GM21423 (cell line): ENCODE results near the gene WWC1.
"Not testable (repeated sequence)": the region's sequence is repeated elsewhere in the genome, so short reads cannot be mapped to it uniquely, and the experiment has no call there.

Source experiments
- ATAC-seq: cut with Tn5 transposase; IDR thresholded peaks from one replicate; pipeline ENCODE4 v1.9.1; 2021; ENCODE audit warnings: mild to moderate bottlenecking, moderate library complexity; ENCODE audit not compliant: unreplicated experiment

Gene WWC1

GRCh38 chr5:168307925-168308584 is 16.6 kb downstream of the WWC1 start:
- ATAC-seq = no peak

- no peak for ATAC-seq
Observed at GRCh38 chr5:168308976-168309598, 17.6 kb downstream of the WWC1 start.

DNA sequence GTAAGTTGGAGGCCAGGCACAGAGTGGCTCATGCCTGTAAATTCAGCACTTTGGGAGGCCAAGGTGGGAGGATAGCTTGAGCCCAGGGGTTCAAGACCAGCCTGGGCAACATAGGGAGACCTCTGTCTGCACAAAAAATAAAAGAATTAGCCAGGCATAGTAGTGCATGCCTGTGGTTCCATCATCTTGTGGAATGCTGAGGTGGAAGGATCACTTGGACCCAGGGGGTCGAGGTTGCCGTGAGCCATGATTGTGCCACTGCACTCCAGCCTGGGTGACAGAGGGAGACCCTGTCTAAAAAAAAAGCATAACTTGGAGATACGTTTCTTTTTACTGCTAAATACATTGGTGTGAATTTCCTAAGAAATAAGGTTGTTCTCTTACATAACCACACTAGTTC is 19.1 kb downstream of the WWC1 start:
- ATAC-seq = not testable (repeated sequence)

- ATAC-seq = no peak
Observed at GRCh38 chr5:168311061-168311566, 19.7 kb downstream of the WWC1 start.

DNA sequence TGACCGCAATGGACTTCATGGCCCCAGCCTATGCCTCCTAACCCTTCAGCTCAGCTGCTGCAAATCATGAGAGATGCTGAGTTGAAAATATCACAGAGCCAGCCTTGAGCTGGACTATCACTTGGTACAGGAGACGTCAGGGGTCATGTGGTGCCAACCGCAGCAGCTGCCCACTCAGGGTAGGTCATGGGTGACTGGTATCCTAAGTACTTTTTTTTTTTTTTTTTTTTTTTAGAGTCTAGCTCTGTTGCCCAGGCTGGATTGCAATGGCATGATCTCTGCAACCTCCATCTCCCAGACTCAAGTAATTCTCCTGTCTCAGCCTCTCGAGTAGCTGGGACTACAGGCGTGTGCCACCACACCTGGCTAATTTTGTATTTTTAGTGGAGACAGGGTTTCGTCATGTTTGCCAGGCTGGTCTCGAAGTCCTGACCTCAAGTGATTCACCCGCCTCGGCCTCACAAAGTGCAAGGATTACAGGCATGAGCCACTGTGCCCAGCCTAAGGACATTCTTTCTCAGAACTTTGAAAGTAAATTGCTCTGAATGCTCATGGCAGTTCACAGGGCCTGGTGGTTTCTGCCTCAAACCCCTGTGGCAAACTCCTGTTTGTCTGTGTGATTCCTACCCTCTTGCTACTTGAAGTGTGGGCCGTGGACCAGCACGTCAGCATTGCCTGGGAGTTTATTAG is 21.3 kb downstream of the WWC1 start:
- ATAC-seq = no peak

DNA sequence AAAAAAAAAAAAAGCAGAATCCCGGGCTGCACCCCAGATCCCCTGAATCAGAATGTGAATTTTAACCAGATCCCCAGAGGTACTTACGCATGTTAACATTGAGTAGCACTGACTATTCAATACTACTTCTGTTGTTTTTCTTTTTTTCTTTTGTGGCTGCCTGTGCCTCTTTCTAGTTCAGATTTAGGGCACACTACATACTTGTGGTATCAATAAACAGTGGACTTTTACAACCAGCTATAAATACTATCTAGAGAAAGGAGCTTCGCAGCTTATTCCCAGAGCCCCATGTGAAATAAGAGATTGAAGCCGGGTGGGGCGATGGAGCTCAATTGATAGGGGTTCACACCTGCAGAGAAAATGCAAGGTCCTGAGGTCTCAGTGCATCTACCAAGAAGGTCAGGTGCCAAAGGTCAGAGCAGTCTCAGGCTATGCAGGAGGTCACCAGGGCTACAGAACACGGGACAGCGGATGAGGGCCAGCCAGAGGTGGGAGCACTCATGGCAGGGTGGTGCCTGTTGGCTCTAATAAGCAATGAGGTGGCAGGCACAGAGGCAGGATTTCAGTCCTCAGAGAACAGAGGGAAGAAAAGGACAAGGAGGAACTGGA is 22.3 kb downstream of the WWC1 start:
- no peak for ATAC-seq

- no peak for ATAC-seq
Observed at GRCh38 chr5:168314735-168315411, 23.4 kb downstream of the WWC1 start.

DNA sequence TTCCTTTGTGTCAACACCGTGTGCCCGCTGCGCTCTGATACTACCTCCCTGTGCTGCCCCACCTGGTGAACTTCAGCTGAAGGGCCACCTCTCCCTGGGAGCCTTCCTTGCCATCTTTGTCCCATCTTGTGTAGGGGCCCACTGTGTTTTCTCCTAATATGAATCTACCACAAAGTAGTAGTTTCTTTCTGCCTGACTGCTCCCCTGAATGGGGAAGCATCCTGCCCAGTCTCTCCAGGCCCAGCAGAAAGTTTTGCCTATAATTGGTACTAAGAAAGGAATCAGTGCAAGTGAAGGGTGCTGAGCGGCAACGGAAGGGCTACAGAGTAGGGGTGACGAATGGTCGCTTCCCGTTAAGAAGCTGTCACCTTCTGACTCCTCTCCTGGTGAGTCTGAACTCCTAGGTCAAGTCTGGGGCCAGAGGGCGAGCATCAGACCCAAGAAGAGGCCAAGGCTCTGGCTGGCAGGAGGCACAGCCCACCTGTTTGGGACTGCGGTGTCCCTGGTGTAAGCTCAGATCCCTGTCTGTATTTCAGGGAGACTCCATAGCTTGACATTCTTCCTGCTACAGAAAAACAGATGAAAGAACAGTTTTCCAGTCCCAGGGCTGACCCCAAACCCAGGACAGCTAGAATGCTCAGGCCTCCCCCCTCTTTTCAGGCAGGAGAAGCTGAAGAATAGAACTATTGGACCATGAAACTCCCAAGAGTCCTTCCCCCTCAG is 24.1 kb downstream of the WWC1 start:
- ATAC-seq = no peak

- no peak for ATAC-seq
Observed at GRCh38 chr5:168316139-168316578, 24.7 kb downstream of the WWC1 start.

GRCh38 chr5:168317096-168317520 is 25.7 kb downstream of the WWC1 start:
- ATAC-seq = no peak

- ATAC-seq = no peak
Observed at GRCh38 chr5:168317521-168318147, 26.2 kb downstream of the WWC1 start.

- no peak for ATAC-seq
Observed at GRCh38 chr5:168318240-168318639, 26.8 kb downstream of the WWC1 start.

DNA sequence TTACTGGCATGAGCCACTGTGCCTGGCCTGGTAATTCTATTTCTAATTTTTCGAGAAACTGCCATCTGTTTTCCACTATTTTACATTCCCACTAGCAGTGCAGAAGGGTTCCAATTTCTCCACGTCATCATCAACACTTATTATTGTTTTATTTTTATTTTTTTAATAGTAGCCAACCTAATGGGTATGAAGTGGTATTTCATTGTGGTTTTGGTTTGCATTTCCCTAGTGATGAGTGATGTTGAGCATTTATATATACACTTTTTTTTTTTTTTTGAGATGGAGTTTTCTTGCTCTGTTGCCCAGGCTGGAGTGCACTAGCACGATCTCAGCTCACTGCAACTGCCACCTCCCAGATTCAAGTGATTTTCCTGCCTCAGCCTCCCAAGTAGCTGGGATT is 28.3 kb downstream of the WWC1 start:
- ATAC-seq = no peak

GRCh38 chr5:168320805-168321204 is 29.4 kb downstream of the WWC1 start:
- no peak for ATAC-seq

GRCh38 chr5:168324859-168325630 is 33.6 kb downstream of the WWC1 start:
- no peak for ATAC-seq

DNA sequence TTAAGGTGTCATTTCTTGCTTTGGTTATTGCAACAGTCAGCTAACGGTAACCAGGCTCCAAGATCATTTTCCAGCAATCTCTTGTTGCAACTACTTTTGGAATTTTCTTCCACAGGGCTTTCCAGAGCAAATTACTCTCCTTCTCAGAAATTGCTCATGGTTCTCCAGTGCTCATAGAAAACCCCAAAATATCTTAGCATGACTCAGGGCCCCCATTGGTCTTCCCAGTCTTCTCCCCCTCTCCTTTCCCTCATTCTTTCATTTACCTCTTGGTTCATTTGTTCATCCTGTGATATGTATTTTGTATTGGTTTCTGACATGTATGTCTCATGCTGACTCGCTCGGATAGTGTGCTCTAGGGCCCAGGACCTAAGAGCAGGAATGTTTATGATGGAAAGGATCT is 35.6 kb downstream of the WWC1 start:
- no peak for ATAC-seq

DNA sequence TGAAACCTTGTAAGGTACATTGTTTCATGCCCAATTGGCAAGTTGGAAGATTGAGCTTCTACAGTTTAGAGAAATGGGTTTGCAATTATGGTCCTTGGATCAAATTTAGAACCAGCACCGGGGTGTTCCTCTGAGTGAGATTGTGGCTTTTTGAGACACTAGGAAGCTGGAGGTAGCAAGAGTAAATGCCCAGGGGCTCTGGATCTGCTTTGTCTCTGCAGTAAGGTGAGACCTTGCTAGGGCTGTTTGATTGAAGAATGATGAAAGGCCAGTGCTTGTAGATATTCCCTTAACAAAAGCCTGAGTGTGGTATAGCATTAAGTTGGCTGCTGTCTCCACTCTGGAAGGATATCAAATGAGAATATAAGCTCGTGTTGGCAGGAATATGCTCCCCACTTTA is 36.0 kb downstream of the WWC1 start:
- ATAC-seq = no peak

- ATAC-seq = no peak
Observed at GRCh38 chr5:168327994-168328393, 36.5 kb downstream of the WWC1 start.

GRCh38 chr5:168328814-168329213 is 37.4 kb downstream of the WWC1 start:
- ATAC-seq = peak; percentile 63
